Measurements from ENCODE around the gene ZNF740. TPM values are rescaled to one million over a fixed set of nuclear protein-coding genes. Genes with fewer than 3 reads are reported as not detected.

The ZNF740 gene
- total RNA-seq, 1 experiment from 2014 or later, result 46.8 TPM

DNA sequence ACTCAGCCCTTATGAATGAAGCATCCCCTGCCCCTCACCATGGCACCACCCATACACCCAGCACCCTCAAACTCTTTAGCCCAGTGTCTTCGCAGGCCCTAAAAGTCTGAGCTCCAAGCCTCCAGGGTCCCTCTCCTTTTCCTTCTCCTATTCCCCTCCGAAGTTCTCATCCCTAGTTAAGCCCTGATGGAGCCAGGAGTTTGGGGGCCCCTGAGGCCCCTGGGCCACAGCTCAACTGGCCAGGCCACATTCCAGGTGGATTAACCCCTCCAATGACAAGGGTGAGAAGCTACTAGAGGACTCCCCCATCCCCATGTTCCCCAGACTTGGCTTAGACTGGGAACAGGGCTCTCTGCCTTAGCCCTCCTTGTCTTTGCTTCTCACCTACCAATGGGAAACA lies 48.9 kb downstream of the ZNF740 start:
- no peak for ATAC-seq
- no peaks in the 10 kb centered on the region for H3K9me3 ChIP-seq (ENCODE audit: control insufficient read depth, insufficient read depth, low read depth, low read length)
- POLR2A ChIA-PET, result no interaction called here
- no peak overlapping the region for H3K4me3 ChIP-seq (ENCODE audit: low read depth in 2 of 2, low read length in 2 of 2)
- intact Hi-C loops (cut with micrococcal nuclease; ENCODE audit: unreplicated experiment), result no loop called here
- H3K36me3 ChIP-seq (ENCODE audit: control insufficient read depth, insufficient read depth, low read length), result no peaks in the 10 kb centered on the region; the same call in 1 of the 2 replicates
- H3K27me3 ChIP-seq (ENCODE audit: control insufficient read depth, insufficient read depth, low read length), result no peaks in the 10 kb centered on the region
- H3K27ac ChIP-seq (ENCODE audit: low read length), result no peak overlapping the region; the same call in 1 of the 2 replicates
- TF ChIP-seq SIN3A (IDR thresholded peaks at IDR 0.05; ENCODE audit: borderline replicate concordance, insufficient read depth, low read depth, low read length) (no peak), POLR2AphosphoS5 (IDR thresholded peaks at IDR 0.05; ENCODE audit: low read depth, low read length) (no peak), TCF7L2 (IDR thresholded peaks at IDR 0.05; ENCODE audit: low read depth, low read length) (no peak)
- TF ChIP-seq, protein P1, sequence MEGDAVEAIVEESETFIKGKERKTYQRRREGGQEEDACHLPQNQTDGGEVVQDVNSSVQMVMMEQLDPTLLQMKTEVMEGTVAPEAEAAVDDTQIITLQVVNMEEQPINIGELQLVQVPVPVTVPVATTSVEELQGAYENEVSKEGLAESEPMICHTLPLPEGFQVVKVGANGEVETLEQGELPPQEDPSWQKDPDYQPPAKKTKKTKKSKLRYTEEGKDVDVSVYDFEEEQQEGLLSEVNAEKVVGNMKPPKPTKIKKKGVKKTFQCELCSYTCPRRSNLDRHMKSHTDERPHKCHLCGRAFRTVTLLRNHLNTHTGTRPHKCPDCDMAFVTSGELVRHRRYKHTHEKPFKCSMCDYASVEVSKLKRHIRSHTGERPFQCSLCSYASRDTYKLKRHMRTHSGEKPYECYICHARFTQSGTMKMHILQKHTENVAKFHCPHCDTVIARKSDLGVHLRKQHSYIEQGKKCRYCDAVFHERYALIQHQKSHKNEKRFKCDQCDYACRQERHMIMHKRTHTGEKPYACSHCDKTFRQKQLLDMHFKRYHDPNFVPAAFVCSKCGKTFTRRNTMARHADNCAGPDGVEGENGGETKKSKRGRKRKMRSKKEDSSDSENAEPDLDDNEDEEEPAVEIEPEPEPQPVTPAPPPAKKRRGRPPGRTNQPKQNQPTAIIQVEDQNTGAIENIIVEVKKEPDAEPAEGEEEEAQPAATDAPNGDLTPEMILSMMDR (IDR thresholded peaks at IDR 0.05), result no peak
- TF ChIP-seq, protein P2, sequence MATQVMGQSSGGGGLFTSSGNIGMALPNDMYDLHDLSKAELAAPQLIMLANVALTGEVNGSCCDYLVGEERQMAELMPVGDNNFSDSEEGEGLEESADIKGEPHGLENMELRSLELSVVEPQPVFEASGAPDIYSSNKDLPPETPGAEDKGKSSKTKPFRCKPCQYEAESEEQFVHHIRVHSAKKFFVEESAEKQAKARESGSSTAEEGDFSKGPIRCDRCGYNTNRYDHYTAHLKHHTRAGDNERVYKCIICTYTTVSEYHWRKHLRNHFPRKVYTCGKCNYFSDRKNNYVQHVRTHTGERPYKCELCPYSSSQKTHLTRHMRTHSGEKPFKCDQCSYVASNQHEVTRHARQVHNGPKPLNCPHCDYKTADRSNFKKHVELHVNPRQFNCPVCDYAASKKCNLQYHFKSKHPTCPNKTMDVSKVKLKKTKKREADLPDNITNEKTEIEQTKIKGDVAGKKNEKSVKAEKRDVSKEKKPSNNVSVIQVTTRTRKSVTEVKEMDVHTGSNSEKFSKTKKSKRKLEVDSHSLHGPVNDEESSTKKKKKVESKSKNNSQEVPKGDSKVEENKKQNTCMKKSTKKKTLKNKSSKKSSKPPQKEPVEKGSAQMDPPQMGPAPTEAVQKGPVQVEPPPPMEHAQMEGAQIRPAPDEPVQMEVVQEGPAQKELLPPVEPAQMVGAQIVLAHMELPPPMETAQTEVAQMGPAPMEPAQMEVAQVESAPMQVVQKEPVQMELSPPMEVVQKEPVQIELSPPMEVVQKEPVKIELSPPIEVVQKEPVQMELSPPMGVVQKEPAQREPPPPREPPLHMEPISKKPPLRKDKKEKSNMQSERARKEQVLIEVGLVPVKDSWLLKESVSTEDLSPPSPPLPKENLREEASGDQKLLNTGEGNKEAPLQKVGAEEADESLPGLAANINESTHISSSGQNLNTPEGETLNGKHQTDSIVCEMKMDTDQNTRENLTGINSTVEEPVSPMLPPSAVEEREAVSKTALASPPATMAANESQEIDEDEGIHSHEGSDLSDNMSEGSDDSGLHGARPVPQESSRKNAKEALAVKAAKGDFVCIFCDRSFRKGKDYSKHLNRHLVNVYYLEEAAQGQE (IDR thresholded peaks at IDR 0.05; ENCODE audit: insufficient read depth in 1 of 2, low read depth in 2 of 2, low read length in 1 of 2), result no peak
- BruUV-seq (replicated peaks), result no TSS peak
- in situ Hi-C loops (cut with HindIII; ENCODE audit: low pct_unique_long_range_greater_than_20kb, low sequenced_read_pairs), result no loop called here
- CTCF ChIA-PET, result no interaction called here
- DNase-seq (ENCODE audit: low read depth, low spot score), result no peak
- peaks cover 31% of the 10 kb centered on the region for H3K4me1 ChIP-seq (ENCODE audit: control insufficient read depth, insufficient read depth, low read length)

DNA sequence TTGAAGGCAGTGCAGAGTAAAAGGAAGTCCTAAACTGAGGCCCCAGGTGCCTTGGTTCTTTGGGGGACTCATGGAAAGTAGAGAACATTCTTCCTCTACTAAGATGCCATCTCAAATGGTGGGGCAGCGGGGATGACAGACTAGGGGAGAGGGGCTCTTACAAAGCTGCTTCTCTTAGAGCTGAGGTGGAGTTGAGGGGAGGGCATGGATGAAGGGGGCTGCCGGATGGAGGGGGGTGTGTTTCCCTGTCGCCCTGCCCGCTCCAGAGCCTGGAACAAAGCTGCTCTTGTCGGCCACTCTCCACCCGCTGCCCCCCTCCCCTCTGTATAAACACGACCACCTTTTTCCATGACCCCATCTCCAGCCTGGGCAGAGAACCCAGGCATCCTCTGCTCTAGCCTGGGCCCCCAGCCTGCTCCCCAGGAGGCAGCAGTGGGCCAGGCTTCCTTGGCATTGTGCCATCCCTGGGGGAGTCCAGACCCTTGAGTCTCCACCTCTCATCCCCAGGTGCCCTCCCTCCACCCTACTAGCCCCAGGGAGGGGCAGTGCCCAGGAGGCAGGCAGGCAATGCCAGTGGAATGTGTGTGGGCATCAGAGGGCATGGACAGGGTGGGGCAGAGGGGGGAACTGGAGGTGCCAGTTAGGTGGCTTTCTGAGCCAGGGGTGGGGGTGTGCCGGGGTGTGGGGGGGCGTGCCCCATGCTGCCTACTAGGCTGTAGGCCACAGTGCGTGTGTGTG lies 49.8 kb downstream of the ZNF740 start:
- no peak for TF ChIP-seq POLR2AphosphoS5 (IDR thresholded peaks at IDR 0.05; ENCODE audit: low read depth, low read length)
- TF ChIP-seq, protein P2 (IDR thresholded peaks at IDR 0.05; ENCODE audit: insufficient read depth in 1 of 2, low read depth in 2 of 2, low read length in 1 of 2), result no peak
- no peak for TF ChIP-seq TCF7L2 (IDR thresholded peaks at IDR 0.05; ENCODE audit: low read depth, low read length)
- TF ChIP-seq SIN3A (IDR thresholded peaks at IDR 0.05; ENCODE audit: borderline replicate concordance, insufficient read depth, low read depth, low read length), result no peak
- TF ChIP-seq, protein P1 (IDR thresholded peaks at IDR 0.05), result no peak
- in situ Hi-C loops (cut with HindIII; ENCODE audit: low pct_unique_long_range_greater_than_20kb, low sequenced_read_pairs), result no loop called here
- no peaks in the 10 kb centered on the region for H3K27me3 ChIP-seq (ENCODE audit: control insufficient read depth, insufficient read depth, low read length)
- no peak overlapping the region for H3K4me3 ChIP-seq (ENCODE audit: low read depth in 2 of 2, low read length in 2 of 2)
- no TSS peak for BruUV-seq (replicated peaks)
- POLR2A ChIA-PET, result no interaction called here
- H3K9me3 ChIP-seq (ENCODE audit: control insufficient read depth, insufficient read depth, low read depth, low read length), result no peaks in the 10 kb centered on the region
- intact Hi-C loops (cut with micrococcal nuclease; ENCODE audit: unreplicated experiment), result no loop called here
- DNase-seq (ENCODE audit: low read depth, low spot score) (no peak), ATAC-seq (no peak)
- H3K36me3 ChIP-seq (ENCODE audit: control insufficient read depth, insufficient read depth, low read length), result no peaks in the 10 kb centered on the region; the same call in 1 of the 2 replicates
- CTCF ChIA-PET, result no interaction called here
- no peak overlapping the region; the same call in 1 of the 2 replicates for H3K27ac ChIP-seq (ENCODE audit: low read length)
- peaks cover 26% of the 10 kb centered on the region for H3K4me1 ChIP-seq (ENCODE audit: control insufficient read depth, insufficient read depth, low read length)

All from Panc1 (cell line).